Measurements from ENCODE around the gene ZNF821. TPM values are rescaled to one million over a fixed set of nuclear protein-coding genes. Genes with fewer than 3 reads are reported as not detected.
A peak's percentile ranks its signal among the peaks of the same experiment; 100 is the strongest.

The ZNF821 gene
- total and polyA plus RNA-seq, 2 of the 8 experiments (the other 6 are each of a cell fraction or from before 2014, with no cell fraction given): 9.5 to 14.1 TPM

DNA sequence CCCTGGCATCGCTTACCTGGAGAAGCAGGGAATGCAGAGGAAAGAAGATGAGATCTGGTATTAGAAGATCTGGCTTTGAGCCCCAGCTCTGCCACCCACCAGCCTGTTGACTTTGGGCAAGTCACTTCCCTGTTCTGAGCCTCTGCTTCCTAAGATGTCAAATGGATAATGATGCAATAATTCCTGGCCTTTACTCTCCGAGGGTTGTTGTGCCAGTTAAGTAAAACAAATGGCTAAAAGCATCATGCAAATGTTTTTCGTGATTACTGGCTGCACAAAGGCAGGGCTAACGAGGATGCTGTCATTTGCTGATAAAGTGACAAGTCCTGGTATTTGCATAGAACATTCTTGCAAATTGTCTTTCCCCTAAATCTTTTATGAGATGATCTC lies 1.3 kb upstream of the ZNF821 start:
- no peak overlapping the region for H2BK15ac ChIP-seq (ENCODE audit: low read length)
- H4K8ac ChIP-seq (ENCODE audit: extremely low read depth, insufficient read depth, low read length): no peak overlapping the region
- H4K20me1 ChIP-seq (replicated peaks in 1 of 2; ENCODE audit: control insufficient read depth in 1 of 2, insufficient read depth in 2 of 2, low read length in 2 of 2): no peaks in the 10 kb centered on the region
- no peak overlapping the region for H3K9ac ChIP-seq (replicated peaks in 1 of 4; ENCODE audit: extremely low read depth in 1 of 4, low read depth in 3 of 4, low read length in 3 of 4)
- no peak overlapping the region for H2BK20ac ChIP-seq (ENCODE audit: low read length)
- no peaks in the 10 kb centered on the region; the same call in 1 of the 2 replicates for H3K79me1 ChIP-seq (ENCODE audit: low read depth, low read length)
- WGBS, 2 experiments (ENCODE audit: extremely low coverage in 1 of 2, insufficient coverage in 1 of 2, insufficient read length in 1 of 2, insufficient replicate concordance in 2 of 2, low coverage in 1 of 2, low lambda C conversion rate in 2 of 2, missing lambda C conversion rate in 1 of 2): 83% methylated on average over 4 of the region's 4 CpGs; no CpG with 5 or more reads in 1 of the 2 experiments
- TF ChIP-seq CTBP2 (IDR thresholded peaks at IDR 0.05; ENCODE audit: borderline replicate concordance, insufficient read depth, insufficient read length, low read length) (no peak), KDM4A (IDR thresholded peaks at IDR 0.05; ENCODE audit: low read depth, low read length, severe bottlenecking) (no peak), CHD2 (IDR thresholded peaks at IDR 0.05; ENCODE audit: low read length) (no peak), CEBPB (IDR thresholded peaks at IDR 0.05; ENCODE audit: low read depth, low read length) (peak; percentile 47; the same call in 1 of the 2 replicates), RFX5 (IDR thresholded peaks at IDR 0.05; ENCODE audit: borderline replicate concordance, low read depth, low read length) (no peak), KDM5A (IDR thresholded peaks at IDR 0.05; ENCODE audit: low read length) (no peak)
- no peak overlapping the region for H3K56ac ChIP-seq (replicated peaks; ENCODE audit: insufficient read length, low read depth, low read length)
- POLR2A ChIA-PET (ENCODE audit: partially characterized antibody): interaction anchor here (1.1 to 5.4 kb wide), 2 partner anchors 11 to 26 kb away, joined by 3 to 70 read pairs; partner anchors contain the start of gene IST1
- H3K4me2 ChIP-seq (ENCODE audit: insufficient read depth in 1 of 2, low read depth in 2 of 2, low read length in 2 of 2): no peak overlapping the region; a peak in 1 of 4 replicates
- no peak overlapping the region for H3K14ac ChIP-seq (ENCODE audit: insufficient read length)
- no peak overlapping the region for H4K5ac ChIP-seq (ENCODE audit: insufficient read length, low read depth, low read length)
- CTCF ChIA-PET (ENCODE audit: partially characterized antibody): no interaction called here
- no peak overlapping the region for H3K4ac ChIP-seq (replicated peaks; ENCODE audit: insufficient read length, low read depth, low read length)
- H2AK5ac ChIP-seq (ENCODE audit: low read depth, low read length): no peak overlapping the region
- H3K79me2 ChIP-seq (ENCODE audit: control insufficient read depth in 1 of 2, insufficient read depth in 2 of 2, low read length in 2 of 2): no peaks in the 10 kb centered on the region
- no peak overlapping the region for H2BK5ac ChIP-seq (ENCODE audit: low read depth, low read length)
- H2BK12ac ChIP-seq (ENCODE audit: low read depth, low read length): no peak overlapping the region
- H3K27me3 ChIP-seq (replicated peaks in 1 of 4; ENCODE audit: control insufficient read depth in 3 of 4, extremely low read depth in 1 of 4, insufficient read depth in 3 of 4, low read length in 3 of 4): no peaks in the 10 kb centered on the region
- peaks cover 0 to 10% (median 2%) of the 10 kb centered on the region in 4 experiments; a peak in 3 of 8 replicates for H3K36me3 ChIP-seq (ENCODE audit: control insufficient read depth in 2 of 4, insufficient read depth in 4 of 4, low read length in 3 of 4)
- H2AFZ ChIP-seq (ENCODE audit: low read length): 0 out of 2 replicates have a peak overlapping the region, but pooled peaks have one; percentile 64
- no peaks in the 10 kb centered on the region for H3K9me3 ChIP-seq (ENCODE audit: insufficient read depth in 2 of 2, low read depth in 1 of 2, low read length in 1 of 2)
- no peak overlapping the region for H3K23ac ChIP-seq (ENCODE audit: insufficient read length)
- no peak overlapping the region for H2BK120ac ChIP-seq (replicated peaks; ENCODE audit: low read depth, low read length)
- no peak overlapping the region for H3K27ac ChIP-seq (ENCODE audit: low read depth, low read length)
- DNase-seq (ENCODE audit: low read depth in 1 of 2, low spot score in 2 of 2) (no peak), FAIRE-seq (no peak)
- H4K91ac ChIP-seq (replicated peaks; ENCODE audit: insufficient read length, low read length): no peak overlapping the region
- H3K23me2 ChIP-seq (ENCODE audit: low read depth, low read length): peaks cover 9% of the 10 kb centered on the region; the same call in 1 of the 2 replicates
- no peak overlapping the region for H3K18ac ChIP-seq (ENCODE audit: extremely low read depth, low read length)
- H3K4me1 ChIP-seq (replicated peaks in 1 of 4; ENCODE audit: control insufficient read depth in 3 of 4, insufficient read depth in 4 of 4, low read length in 3 of 4): peaks cover 6 to 10% (median 7%) of the 10 kb centered on the region in 4 experiments; a peak in 6 of 7 replicates
- no peak overlapping the region for H3K4me3 ChIP-seq (ENCODE audit: extremely low read depth in 1 of 4, insufficient read depth in 2 of 4, low read depth in 3 of 4, low read length in 4 of 4)
